KMS-11 (cell line): ENCODE data around the gene DLG2.

ENCODE experiments used
- H2AFZ ChIP-seq: fragments of 200-600 bp; sonication (generic); 2 replicates; pipeline ENCODE4 v1.6.1; 2016; ENCODE audit warnings: antibody characterized with exemption, mixed run types, low read depth
- H3K27ac ChIP-seq: fragments of 200-600 bp; sonication (generic); 2 replicates; pipeline ENCODE4 v1.6.1; 2016; ENCODE audit warnings: mild to moderate bottlenecking, mixed run types
- H3K27me3 ChIP-seq: fragments of 200-600 bp; sonication (generic); 2 replicates; pipeline ENCODE4 v1.6.1; 2017; ENCODE audit warnings: mild to moderate bottlenecking, low read depth, mixed run types, moderate library complexity; ENCODE audit not compliant: insufficient read depth
- H3K36me3 ChIP-seq: fragments of 200-600 bp; sonication (generic); 2 replicates; pipeline ENCODE4 v1.6.1; 2017; ENCODE audit warnings: mild to moderate bottlenecking, mixed run types; ENCODE audit not compliant: insufficient read depth
- H3K4me1 ChIP-seq: fragments of 200-600 bp; sonication (generic); 2 replicates; pipeline ENCODE4 v1.6.1; 2016; ENCODE audit warnings: mild to moderate bottlenecking, low read depth, mixed run types; ENCODE audit not compliant: poor library complexity, severe bottlenecking
- H3K4me2 ChIP-seq: fragments of 200-600 bp; sonication (generic); 2 replicates; pipeline ENCODE4 v1.7.0; 2016; ENCODE audit warnings: mild to moderate bottlenecking, mixed run types
- H3K4me3 ChIP-seq: fragments of 200-600 bp; sonication (generic); IDR thresholded peaks from 2 replicates; pipeline ENCODE4 v1.6.1; 2017; ENCODE audit warnings: low read depth, low read length, mixed read lengths; ENCODE audit not compliant: insufficient read depth
- H3K79me2 ChIP-seq: fragments of 200-600 bp; sonication (generic); 2 replicates; pipeline ENCODE4 v1.6.1; 2016; ENCODE audit warnings: low read depth, mixed run types; ENCODE audit not compliant: insufficient read depth
- H3K9ac ChIP-seq: fragments of 200-600 bp; sonication (generic); 2 replicates; pipeline ENCODE4 v1.6.1; 2016; ENCODE audit warnings: mild to moderate bottlenecking, mixed run types
- H4K20me1 ChIP-seq: fragments of 200-600 bp; sonication (generic); 2 replicates; pipeline ENCODE4 v1.6.1; 2016; ENCODE audit warnings: mild to moderate bottlenecking, mixed run types; ENCODE audit not compliant: insufficient read depth
- CTCF ChIP-seq: fragments of 200-600 bp; sonication (generic); conservative IDR thresholded peaks from 2 replicates; pipeline ENCODE4 v1.6.1; 2017; ENCODE audit warnings: low read depth, mild to moderate bottlenecking, antibody characterized with exemption, low read length, moderate library complexity, mixed read lengths

DLG2 gene

GRCh38 chr11:84720706-84721402, 906.3 kb downstream of the DLG2 start:
- Histone ChIP-seq H3K27me3 (no peaks in the 10 kb centered on the region), H3K27ac (peak overlapping the region; percentile 98), H2AFZ (peak overlapping the region; percentile 83), H3K79me2 (no peaks in the 10 kb centered on the region), H3K9ac (peak overlapping the region; percentile 93), H3K36me3 (no peaks in the 10 kb centered on the region), H3K4me1 (peaks cover 50% of the 10 kb centered on the region), H3K4me2 (peak overlapping the region; percentile 81), H4K20me1 (no peaks in the 10 kb centered on the region; the same call in 1 of the 2 replicates), H3K4me3 (peak overlapping the region; percentile 4)
- TF ChIP-seq CTCF, result no peak

GRCh38 chr11:84719935-84720577, 907.1 kb downstream of the DLG2 start:
- peaks cover 50% of the 10 kb centered on the region for H3K4me1 ChIP-seq
- peak overlapping the region; percentile 93 for H3K9ac ChIP-seq
- H3K79me2 ChIP-seq, result no peaks in the 10 kb centered on the region
- H3K4me2 ChIP-seq, result peak overlapping the region; percentile 79
- H3K27me3 ChIP-seq, result no peaks in the 10 kb centered on the region
- no peak for TF ChIP-seq CTCF
- H4K20me1 ChIP-seq, result no peaks in the 10 kb centered on the region; the same call in 1 of the 2 replicates
- peak overlapping the region; percentile 98 for H3K27ac ChIP-seq
- H3K4me3 ChIP-seq, result no peak overlapping the region
- peak overlapping the region; percentile 83 for H2AFZ ChIP-seq
- H3K36me3 ChIP-seq, result no peaks in the 10 kb centered on the region

GRCh38 chr11:84714316-84714780, 912.8 kb downstream of the DLG2 start:
- Histone ChIP-seq H3K27me3 (no peaks in the 10 kb centered on the region), H3K36me3 (no peaks in the 10 kb centered on the region), H3K9ac (no peak overlapping the region), H3K4me3 (no peak overlapping the region), H3K27ac (peak overlapping the region; percentile 8; the same call in 1 of the 2 replicates), H3K79me2 (no peaks in the 10 kb centered on the region), H4K20me1 (no peaks in the 10 kb centered on the region; the same call in 1 of the 2 replicates), H3K4me2 (0 out of 2 replicates have a peak overlapping the region, but pooled peaks have one; percentile 22), H3K4me1 (peaks cover 14% of the 10 kb centered on the region), H2AFZ (peak overlapping the region; percentile 4; the same call in 1 of the 2 replicates)
- peak; percentile 62 for TF ChIP-seq CTCF

- Histone ChIP-seq H3K27ac (no peak overlapping the region), H3K79me2 (no peaks in the 10 kb centered on the region), H3K4me2 (no peak overlapping the region), H3K36me3 (no peaks in the 10 kb centered on the region), H3K4me3 (no peak overlapping the region), H3K4me1 (no peaks in the 10 kb centered on the region), H3K27me3 (no peaks in the 10 kb centered on the region), H2AFZ (no peak overlapping the region), H3K9ac (no peak overlapping the region), H4K20me1 (no peaks in the 10 kb centered on the region)
- TF ChIP-seq CTCF, result no peak
Measured at GRCh38 chr11:84691830-84692229, 935.3 kb downstream of the DLG2 start.
